GM21528 (cell line): ENCODE data around the gene RDH12.

ENCODE experiments used
- ATAC-seq: cut with Tn5 transposase; IDR thresholded peaks from one replicate; pipeline ENCODE4 v1.9.1; 2021; ENCODE audit warnings: mild to moderate bottlenecking, moderate library complexity; ENCODE audit not compliant: unreplicated experiment, low FRiP score

Gene RDH12

DNA sequence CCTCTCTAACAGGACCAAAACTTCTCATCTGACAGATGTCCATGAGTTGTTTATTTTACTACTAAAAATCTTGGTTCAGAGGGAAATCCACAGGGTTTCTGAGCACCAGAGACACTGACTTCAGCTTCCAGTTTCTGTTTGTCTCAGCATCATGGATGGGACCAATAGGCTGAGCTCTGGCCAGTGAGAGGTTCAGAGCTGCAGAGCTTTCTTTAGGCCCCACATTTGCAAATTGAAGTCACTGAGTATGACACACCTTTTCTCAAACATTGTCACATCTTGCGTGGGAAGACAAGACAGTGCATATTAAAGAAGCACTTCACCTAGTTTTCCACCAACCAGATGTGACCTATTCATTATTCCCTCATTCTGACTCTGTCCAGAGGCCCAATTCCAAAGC is 45.2 kb downstream of the RDH12 start:
- no peak for ATAC-seq

- ATAC-seq: no peak
These were observed 46.6 kb downstream of the RDH12 start for GRCh38 chr14:67748312-67748711.

GRCh38 chr14:67749341-67750084 is 47.8 kb downstream of the RDH12 start:
- ATAC-seq: no peak

DNA sequence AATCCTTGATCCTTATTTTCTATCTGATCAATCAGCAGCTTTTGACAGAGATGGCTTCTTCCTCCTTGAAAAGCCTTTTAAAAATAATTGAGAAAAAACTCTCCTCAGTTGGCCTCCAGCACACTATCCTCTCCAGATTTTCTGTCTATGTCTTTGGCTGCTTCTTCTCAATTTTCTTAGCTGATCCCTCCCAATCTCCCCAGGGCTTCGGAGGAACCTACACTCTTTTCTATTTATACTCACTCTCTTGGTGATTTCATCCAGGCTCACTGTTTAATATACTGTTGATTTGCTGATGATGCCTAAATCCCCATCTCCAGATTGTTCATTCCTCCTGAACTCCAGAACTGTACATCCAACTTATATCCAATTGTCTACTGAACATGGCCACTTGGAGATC is 54.8 kb downstream of the RDH12 start:
- ATAC-seq: no peak

DNA sequence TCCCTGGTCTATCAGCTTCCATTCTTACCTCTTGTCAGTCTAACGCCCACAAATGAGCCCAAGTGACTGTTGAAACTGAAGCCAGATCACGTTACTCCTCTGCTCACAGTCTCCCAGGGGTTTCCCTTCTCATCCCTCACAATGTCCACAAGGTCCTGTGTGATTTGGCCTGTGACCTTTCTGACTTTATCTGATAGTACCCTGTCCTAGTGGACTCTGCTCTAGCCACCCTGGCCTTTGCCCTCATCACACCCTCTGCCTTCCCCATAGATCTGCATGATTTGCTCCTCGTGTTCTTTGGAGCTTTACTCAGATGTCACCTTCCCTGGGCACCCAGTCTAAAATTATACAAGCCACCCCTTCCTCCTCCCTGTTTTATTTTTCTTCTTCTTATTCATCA is 55.5 kb downstream of the RDH12 start:
- ATAC-seq: no peak

DNA sequence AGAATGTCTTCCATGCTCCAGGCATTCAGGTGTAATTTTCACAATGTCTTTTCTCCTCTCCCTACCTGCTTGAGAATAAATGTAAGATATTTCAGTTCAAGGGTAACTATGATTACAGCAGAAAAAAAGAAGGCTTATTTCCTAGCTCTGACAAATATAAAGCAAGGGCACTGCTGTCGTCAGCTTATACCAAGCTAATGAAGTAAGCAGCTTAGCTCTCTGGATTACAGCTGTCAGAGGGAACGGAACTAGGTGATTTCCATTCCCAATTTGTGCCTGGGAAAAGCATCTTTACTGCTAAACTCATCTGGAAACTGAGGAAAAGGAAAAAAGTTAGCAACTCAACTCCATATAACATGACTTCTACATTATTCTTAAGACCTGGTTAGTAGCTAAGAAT is 58.2 kb downstream of the RDH12 start:
- no peak for ATAC-seq

- no peak for ATAC-seq
These were observed 60.4 kb downstream of the RDH12 start for GRCh38 chr14:67762051-67762450.

GRCh38 chr14:67763158-67763822 is 61.6 kb downstream of the RDH12 start:
- ATAC-seq: no peak

- ATAC-seq: no peak
These were observed 62.8 kb downstream of the RDH12 start for GRCh38 chr14:67764496-67764895.

- no peak for ATAC-seq
These were observed 63.6 kb downstream of the RDH12 start for GRCh38 chr14:67765192-67765834.

- no peak for ATAC-seq
These were observed 64.5 kb downstream of the RDH12 start for GRCh38 chr14:67766035-67766680.

DNA sequence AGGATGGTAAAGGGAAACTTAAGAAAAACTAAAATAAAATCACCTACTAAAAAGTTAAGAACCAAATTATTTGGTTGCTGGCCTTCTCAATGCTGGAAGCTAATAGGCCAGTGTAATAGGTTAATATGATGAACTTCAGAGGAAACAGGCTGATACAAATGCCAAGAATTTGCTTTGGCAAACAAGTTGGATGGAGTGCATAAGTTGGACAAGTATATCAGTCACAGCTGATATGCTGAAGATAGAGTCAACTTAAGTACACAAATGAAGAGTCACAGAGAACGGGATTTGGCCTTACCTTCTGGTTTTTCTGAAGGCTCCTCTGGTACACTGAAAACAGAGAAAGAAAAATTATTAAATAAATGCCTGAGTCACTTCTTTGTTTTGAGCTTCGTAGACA is 66.5 kb downstream of the RDH12 start:
- no peak for ATAC-seq

DNA sequence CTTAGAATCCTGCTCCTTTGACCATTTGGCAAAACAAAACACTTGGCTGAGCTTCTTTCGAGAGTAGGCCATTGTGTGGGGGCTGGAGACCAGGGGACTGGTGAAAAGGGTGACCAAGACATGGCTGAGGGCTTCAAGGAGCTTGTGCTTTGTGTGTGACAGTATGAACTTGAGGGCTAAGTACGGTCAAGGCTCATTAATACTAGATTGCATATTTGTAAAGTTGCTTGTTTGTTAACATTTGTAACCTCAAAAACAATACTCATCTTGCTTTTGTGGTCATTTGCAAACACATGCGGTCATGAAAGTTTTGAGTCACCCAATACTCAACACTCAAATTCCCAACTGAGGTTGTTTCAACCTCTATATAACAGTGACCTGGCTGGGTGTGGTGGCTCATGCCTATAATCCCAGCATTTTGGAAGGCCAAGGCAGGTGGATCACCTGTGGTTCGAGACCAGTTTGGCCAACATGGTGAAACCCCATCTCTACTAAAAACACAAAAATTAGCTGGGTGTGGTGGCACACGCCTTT is 72.2 kb downstream of the RDH12 start:
- no peak for ATAC-seq

- no peak for ATAC-seq
These were observed 75.1 kb downstream of the RDH12 start for GRCh38 chr14:67776653-67777322.

DNA sequence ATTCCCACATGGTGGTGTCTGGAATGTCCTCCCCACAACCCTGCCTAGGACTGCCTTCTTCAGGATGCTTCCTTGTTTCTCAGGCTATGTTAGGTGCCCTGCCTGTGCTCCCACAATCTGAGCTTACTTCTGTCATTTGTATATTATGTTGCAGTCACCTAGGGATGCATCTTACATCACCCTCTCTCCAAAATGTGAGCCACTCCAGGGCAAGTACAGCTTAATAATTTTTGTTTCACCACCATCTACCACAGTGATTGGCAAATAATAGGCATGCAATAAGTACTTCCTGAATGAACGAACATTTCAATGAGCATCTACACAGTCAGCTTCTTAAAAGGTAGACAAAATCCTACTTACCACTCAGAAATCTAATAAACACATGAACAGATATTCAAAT is 77.1 kb downstream of the RDH12 start:
- ATAC-seq: no peak

GRCh38 chr14:67782090-67782489 is 80.4 kb downstream of the RDH12 start:
- no peak for ATAC-seq
